AG08395 (cell line): ENCODE data around the gene DOK1.

Experiments used
- DNase-seq: peaks from one replicate; pipeline ENCODE4 v3.0.0; 2012; ENCODE audit warnings: mixed read lengths, low spot score

Gene DOK1

GRCh38 chr2:74569686-74570085 lies 15.2 kb downstream of the DOK1 start:
- no peak for DNase-seq

- DNase-seq: no peak
Measured at GRCh38 chr2:74571058-74571457, 16.5 kb downstream of the DOK1 start.

GRCh38 chr2:74572178-74572925 lies 17.8 kb downstream of the DOK1 start:
- no peak for DNase-seq

DNA sequence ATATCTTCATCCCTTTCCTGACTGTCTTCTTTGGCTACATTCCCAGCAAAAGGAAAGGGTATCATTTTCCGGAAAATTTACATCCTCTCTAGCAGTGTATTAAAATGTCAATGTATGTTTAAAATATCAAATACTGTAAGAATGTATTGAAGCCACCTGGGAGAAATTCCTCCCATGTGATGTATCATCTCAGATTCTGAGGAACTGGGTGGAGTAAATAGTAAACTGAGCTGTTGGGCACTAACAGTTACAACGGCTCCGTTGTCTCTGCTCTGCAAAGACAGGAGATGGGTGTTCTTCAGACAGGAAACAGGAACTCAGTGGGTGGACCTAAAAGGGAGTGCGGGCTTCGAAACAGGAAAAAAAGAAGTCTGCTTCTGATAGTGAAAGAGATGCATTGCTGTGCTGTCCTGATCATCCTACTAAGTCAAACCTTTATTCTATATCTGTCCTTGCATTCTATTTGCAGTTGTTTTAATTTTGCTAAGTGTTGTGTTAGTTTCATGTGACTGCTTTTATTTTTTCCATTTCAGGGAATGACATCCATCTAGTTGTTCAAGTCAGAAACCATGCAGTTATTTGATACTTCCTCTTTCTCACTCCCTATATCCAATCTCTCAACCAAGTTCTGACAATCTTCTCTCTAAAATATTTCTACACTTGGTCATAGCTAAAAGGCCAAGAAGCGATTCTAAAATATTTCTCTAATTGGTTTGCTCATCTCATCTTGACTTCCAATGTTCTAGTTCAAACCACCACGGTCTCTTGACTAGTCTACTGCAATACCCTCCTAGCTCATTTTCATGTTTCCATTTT lies 19.4 kb downstream of the DOK1 start:
- no peak for DNase-seq

GRCh38 chr2:74575320-74575719 lies 20.8 kb downstream of the DOK1 start:
- no peak for DNase-seq

GRCh38 chr2:74576211-74576862 lies 21.8 kb downstream of the DOK1 start:
- DNase-seq: peak; percentile 67

DNA sequence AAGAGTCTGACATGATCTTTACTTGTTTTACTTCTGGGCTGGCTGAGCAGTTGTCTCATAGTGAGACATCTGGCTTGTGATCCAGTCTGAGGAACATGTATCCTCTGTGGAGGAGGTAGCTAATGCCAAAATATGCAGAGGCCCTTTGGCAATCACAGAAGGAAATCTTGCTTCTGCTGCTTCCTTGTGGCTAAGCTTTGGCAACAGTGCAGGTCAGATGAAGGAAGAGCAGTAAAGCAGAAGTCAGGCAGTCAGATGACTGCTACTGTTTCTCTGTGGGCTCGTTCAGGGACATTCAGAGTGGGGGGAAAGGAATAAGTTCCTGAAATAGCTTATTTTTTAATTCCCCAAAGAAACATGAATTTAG lies 22.3 kb downstream of the DOK1 start:
- peak; percentile 92 for DNase-seq

DNA sequence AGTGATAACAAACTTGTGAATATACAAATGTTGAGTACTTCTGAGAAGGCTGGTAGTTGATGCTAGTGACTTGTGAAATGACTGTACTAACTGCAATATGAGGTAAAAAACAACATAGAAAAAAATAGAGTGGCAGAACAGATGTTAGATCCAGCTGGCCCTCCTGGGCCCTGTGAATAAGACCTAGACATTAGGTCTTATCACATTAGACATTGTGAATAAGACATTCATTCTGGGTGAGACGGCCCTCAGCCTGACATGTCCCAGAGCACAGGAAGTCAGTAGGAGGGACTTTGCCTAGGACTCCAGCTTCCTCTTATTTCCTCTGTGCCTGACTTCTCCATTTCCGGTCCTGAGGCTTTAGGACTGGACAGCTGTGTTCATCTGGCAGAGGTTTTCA lies 22.9 kb downstream of the DOK1 start:
- no peak for DNase-seq

DNA sequence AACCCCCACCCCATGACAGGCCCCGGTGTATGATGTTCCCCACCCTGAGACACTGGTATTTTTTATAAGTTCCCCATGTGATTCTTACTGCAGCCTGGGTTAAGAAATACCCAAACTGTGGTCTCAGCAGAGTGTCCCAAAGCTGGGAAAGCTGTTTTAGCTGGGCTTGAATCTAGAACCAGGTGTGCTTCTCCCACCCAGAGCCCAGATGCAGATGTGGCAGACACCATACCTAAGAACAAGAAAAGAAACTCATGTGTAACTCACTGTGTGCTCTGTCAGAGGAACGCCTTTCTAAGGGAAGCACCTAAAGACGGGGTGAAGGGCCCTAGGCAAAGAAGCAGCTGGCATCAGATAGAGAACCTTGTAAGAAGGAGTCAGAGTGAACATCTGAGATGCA lies 23.9 kb downstream of the DOK1 start:
- no peak for DNase-seq

DNA sequence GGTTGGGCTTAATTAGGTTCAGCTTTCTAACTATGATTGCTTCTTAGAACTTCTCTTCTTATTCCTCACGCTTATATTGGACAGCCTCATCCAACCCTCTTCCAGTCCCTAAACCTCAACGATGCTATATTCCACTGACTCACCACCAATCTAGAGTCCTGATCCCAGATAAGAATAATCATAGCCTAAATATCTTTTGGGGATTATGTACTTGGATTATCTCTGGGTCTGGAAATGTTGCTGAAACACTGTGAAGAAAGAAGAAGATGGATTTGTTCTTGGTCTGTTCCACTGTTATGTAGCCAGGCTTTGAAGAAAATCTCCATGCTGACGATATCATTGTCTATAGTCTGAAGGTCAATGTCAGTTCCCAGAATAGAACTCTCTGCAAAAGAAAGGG lies 26.9 kb downstream of the DOK1 start:
- no peak for DNase-seq

- no peak for DNase-seq
Measured at GRCh38 chr2:74582184-74582583, 27.7 kb downstream of the DOK1 start.

GRCh38 chr2:74583504-74583903 lies 29.0 kb downstream of the DOK1 start:
- DNase-seq: peak; percentile 74

GRCh38 chr2:74584088-74584645 lies 29.6 kb downstream of the DOK1 start:
- DNase-seq: no peak

GRCh38 chr2:74585406-74586185 lies 31.1 kb downstream of the DOK1 start:
- no peak for DNase-seq

- DNase-seq: peak; percentile 82
Measured at GRCh38 chr2:74587664-74588277, 33.3 kb downstream of the DOK1 start.

DNA sequence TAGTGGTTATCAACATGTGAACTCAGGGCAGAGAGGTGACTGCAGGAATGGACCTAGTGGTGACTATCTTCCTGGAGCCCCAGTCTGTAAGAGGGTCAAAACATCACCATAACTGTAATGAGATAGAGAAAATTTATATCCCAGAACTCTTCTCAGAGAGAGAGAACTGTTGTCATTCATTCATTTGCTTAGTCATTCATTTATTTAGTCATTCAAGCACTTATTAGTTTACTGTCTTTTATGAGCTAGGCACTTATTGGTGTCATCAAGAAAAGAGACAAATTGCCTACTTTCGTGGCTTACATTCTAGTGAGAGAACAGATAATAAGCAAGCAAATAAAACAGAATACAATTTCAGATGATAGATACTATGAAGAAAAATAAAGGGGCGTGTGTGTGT lies 34.1 kb downstream of the DOK1 start:
- no peak for DNase-seq

DNA sequence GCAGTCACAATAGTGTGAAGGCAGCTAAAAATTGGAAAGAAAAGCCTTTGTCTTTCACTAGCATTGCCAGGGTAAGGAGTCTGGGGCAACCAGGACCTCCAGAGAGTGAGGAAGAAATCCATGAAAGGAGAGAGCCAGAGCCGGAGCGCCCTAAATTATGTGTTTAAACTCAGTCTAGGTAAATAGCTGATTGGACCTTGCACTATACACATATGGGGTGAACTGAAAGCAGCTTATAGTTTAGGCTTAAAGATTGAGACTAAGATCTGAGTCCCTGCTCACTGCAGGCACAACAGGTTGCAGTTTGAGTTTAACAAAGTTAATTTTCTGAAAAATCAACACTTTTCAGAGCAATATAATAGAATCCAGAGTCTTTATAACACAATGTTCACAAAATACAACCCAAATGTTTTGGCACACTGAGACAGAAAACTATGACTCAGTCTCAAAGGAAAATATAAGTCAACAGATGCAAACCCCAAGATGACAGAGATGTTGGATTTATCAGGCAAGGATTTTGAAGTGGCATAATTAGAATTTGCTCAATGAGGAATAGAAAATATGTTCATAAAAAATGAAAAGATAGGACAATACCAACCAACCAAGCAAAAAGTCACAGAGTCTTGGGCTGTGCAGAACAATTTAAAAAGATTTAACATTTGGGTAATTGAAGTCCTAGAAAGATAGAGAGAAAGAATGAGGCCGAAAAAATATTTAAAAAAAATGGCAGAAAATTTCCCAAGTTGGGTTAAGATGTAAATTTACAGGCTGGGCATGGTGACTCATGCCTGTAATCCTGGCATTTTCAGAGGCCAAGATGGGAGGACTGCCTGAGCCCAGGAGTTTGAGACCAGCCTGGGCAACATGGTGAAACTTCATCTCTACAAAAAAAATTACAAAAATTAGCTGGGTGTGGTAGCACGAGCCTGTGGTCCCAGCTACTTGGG lies 39.6 kb downstream of the DOK1 start:
- peak; percentile 39 for DNase-seq

GRCh38 chr2:74596584-74596983 lies 42.1 kb downstream of the DOK1 start:
- no peak for DNase-seq

DNA sequence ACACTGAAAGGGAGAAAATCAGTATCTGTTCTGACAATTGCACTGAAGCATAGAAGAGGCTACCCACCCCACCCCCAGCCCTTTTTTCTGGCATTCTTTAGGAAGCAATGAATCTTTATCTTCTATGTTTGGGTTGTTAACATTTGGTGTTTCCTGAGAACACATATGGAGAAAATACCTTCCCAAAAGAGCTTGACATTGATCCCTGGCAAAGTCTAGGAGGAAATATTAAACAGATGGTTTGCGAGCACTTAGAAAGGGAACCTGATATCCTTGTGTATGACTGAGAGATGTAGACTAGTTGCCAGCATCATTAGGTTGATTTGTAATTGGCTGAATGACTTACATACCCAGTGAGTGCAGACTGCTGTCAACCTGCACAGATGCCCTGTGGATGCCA lies 42.9 kb downstream of the DOK1 start:
- DNase-seq: no peak

GRCh38 chr2:74599676-74600075 lies 45.2 kb downstream of the DOK1 start:
- DNase-seq: no peak
